Measurements from ENCODE around the gene NRBP1.

GRCh38 chr2:27448381-27448780 lies 19.9 kb downstream of the NRBP1 start:
- no peak for TF ChIP-seq CTCF (conservative IDR thresholded peaks at IDR 0.05; ENCODE audit: low read depth, low read length)
- TF ChIP-seq, protein P1, sequence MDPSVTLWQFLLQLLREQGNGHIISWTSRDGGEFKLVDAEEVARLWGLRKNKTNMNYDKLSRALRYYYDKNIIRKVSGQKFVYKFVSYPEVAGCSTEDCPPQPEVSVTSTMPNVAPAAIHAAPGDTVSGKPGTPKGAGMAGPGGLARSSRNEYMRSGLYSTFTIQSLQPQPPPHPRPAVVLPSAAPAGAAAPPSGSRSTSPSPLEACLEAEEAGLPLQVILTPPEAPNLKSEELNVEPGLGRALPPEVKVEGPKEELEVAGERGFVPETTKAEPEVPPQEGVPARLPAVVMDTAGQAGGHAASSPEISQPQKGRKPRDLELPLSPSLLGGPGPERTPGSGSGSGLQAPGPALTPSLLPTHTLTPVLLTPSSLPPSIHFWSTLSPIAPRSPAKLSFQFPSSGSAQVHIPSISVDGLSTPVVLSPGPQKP (IDR thresholded peaks at IDR 0.05; ENCODE audit: borderline replicate concordance, low read depth, low read length) = no peak

All from IMR-90 (cell line).